Activated CD4-positive, CD25-positive, alpha-beta regulatory T cell treated with anti-CD3 and anti-CD28 coated beads, Interleukin-2, amount 50 U/mL, for 16 hours (primary cell): ENCODE results near the gene KLHL21.
A peak's percentile ranks its signal among the peaks of the same experiment; 100 is the strongest.
"Not testable (repeated sequence)": the region's sequence is repeated elsewhere in the genome, so short reads cannot be mapped to it uniquely, and the experiment has no call there.

Experiments
- DNase-seq: peaks from one replicate; pipeline ENCODE4 v3.0.0-alpha.2; 2020; ENCODE audit warnings: low read depth, low spot score

The KLHL21 gene, protein sequence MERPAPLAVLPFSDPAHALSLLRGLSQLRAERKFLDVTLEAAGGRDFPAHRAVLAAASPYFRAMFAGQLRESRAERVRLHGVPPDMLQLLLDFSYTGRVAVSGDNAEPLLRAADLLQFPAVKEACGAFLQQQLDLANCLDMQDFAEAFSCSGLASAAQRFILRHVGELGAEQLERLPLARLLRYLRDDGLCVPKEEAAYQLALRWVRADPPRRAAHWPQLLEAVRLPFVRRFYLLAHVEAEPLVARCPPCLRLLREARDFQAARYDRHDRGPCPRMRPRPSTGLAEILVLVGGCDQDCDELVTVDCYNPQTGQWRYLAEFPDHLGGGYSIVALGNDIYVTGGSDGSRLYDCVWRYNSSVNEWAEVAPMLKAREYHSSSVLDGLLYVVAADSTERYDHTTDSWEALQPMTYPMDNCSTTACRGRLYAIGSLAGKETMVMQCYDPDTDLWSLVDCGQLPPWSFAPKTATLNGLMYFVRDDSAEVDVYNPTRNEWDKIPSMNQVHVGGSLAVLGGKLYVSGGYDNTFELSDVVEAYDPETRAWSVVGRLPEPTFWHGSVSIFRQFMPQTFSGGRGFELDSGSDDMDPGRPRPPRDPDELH

GRCh38 chr1:6602669-6603237 is at the start of gene KLHL21:
Gene KLHL21, minus strand, starts transcription at chr1:6602869. Its CDS starts 52 bp downstream, at chr1:6602817.
- DNase-seq, result peak; percentile 72

DNA sequence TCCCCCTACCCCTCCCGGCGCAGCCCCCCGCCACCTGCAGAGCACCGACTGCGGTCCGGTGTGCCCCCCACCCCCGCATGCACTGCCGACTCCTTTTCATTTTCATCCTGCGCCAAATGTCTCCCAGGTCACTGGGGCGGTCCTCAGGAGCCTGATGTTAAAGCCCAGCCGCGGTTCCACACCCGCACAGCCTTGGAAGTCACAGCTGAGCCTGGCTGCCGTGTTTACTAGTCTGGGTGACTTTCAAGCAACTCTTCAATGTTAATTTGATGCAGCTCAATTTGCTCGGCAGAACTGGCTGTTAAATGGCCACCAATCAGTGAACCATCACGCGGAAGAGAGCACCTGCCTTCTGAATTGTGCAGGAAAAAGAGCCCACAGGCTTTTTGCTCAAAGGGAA is 49.2 kb upstream of the KLHL21 start:
- DNase-seq, result no peak

- no peak for DNase-seq
These were observed 45.9 kb upstream of the KLHL21 start for GRCh38 chr1:6648556-6648955.

DNA sequence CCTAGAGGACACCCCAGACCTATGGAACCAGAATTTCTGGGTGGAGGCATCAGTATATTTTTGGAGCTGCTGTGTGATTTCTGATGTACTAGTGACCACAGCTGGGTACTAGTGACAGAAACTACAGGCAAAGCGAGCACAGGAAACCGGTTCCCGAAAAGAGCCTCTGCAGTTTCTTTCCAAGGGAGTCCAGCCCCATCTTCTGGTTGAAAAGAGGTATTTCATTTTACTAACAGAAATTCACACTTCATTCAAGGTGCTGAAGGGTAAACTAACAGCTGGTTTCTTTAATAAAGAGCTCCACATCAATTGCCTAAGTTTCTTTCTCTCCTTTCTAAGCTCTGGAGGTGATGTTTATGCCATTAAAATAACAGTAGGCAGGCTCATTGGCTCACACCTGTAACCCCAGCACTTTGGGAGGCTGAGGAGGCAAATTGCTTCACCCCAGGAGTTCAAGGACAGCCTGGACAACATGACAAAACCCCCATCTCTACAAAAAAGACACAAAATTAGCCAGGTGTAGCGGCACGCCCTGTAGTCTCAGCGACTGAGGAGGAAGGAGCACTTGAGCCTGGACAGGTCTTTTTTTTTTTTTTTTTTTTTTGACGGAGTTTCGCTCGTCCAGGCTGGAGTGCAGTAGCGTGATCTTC is 44.0 kb upstream of the KLHL21 start:
- no peak for DNase-seq

- no peak for DNase-seq
These were observed 42.3 kb upstream of the KLHL21 start for GRCh38 chr1:6645018-6645417.

DNA sequence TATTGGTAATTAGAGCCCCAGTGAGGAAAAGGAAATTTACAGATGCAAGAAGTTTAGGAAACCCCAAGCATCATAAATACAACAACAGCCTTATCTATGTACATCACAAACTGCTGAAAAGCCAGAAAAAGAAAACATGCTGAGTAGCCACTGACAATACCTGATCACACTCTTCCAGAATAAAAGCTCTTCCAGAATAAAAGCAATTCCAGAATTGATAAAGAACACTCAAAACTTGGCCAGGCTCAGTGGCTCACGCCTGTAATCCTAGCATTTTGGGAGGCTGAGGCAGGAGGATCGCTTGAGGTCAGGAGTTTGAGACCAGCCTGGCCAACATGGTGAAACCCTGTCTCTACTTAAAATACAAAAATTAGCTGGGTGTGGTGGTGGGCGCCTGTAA is 38.2 kb upstream of the KLHL21 start:
- DNase-seq, result not testable (repeated sequence)

- DNase-seq, result no peak
These were observed 35.6 kb upstream of the KLHL21 start for GRCh38 chr1:6638226-6638625.

DNA sequence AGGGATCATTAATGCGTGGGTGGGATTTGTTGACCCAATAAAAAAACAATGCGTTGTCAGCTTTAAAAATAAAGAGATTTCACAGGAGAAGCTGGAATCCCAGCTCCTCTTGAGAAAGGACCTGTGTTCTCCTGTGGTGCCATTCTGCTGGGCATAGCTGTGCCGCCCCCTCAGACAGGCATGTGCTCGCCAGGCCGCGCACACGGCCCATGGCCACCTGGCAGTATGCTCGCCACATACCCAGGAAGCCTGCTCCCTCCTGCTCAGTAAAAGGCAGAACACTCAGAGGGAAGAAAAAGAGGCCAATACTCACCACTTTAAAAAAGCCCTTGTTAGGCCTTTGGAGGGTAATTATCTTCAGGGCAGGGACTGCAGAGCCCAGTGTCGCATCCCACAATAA is 35.1 kb upstream of the KLHL21 start:
- DNase-seq, result no peak

DNA sequence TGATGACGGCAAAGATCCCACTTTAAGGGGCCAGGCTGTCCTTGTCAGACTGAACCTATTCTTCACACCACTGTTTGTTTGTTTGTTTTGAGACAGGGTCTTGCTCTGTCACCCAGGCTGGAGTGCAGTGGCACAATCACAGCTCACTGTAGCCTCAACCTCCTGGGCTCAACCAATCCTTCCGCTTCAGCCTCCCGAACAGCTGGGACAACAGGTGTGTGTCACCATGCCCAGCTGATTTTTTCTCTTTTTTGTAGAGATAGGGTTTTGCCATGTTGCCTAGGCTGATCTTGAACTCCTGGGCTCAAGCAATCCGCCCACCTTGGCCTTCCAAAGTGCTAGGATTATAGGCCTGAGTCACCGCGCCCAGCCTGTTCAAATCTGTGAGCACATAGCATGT is 34.1 kb upstream of the KLHL21 start:
- not testable (repeated sequence) for DNase-seq

- no peak for DNase-seq
These were observed 33.5 kb upstream of the KLHL21 start for GRCh38 chr1:6635910-6636760.

DNA sequence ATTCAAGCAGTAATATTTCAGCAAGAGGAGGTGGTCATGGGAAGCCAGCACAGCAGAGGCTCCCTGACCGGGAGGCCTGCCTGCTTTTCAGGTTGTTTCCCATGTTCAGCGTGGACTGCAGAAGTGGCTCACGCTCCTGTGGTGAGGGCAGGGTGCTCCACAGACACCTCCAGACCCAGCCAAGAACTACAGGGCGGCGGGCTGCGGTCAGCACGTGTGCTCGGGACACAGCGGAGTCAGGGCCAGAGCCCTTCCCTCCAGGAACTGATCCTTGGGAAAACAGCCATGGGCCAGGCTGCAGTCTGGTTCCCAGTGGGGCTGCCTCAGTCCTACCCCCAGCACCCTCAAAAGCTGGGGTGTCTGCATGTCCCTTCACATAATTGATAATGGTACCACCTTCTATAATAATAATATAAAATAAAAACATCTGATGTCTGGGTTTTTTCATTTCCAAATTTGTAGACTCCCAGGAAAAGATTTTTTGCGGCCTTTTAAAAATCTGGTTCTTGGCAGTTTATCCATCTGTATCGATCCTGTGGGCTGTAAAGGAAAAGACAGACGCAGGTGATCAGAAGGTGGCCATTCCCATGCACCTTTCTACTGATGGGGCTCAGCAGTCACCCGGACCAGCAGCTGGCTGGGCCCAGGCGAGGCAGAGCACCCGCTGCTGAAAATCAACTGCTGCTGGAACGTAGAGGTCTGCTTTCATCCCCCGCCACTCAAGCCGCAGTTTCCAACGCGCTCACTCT is 32.7 kb upstream of the KLHL21 start:
- no peak for DNase-seq

DNA sequence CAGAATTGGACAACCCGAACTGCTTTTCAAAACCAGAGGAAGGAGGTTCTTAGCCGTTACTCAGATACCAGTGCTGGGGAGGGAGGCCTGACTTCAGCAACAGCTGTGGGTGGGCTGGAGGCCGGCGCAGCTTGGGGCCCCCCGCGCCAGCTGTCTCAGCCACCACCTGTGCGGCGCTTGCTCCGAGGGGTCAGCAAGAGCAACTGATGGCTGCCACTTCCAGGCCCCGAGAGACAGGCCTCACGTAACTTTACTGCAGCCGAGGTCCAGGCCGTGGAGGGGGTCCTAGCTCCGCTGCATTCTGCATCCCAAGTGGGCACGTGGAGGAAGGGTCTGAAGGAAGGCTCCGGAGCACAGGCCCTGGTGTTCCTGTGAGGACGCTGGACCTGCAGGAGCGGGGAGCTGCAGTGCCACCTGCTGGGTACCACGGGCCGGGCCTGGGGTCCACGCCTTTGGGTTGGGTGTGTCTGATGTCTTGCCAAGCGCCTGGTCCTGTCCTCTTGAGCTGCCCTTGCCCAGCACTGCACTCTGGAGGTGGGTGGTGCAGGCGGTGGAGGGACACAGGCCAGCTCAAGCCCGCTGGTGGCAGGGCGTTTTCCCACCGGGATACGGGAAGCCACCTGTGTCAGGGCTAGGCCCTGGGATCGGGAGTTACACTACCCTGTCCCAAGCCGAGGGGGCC is 31.8 kb upstream of the KLHL21 start:
- DNase-seq, result no peak

- no peak for DNase-seq
These were observed 30.2 kb upstream of the KLHL21 start for GRCh38 chr1:6632588-6633514.

GRCh38 chr1:6631058-6631457 is 28.4 kb upstream of the KLHL21 start:
- no peak for DNase-seq

- DNase-seq, result no peak
These were observed 27.4 kb upstream of the KLHL21 start for GRCh38 chr1:6630027-6630426.

DNA sequence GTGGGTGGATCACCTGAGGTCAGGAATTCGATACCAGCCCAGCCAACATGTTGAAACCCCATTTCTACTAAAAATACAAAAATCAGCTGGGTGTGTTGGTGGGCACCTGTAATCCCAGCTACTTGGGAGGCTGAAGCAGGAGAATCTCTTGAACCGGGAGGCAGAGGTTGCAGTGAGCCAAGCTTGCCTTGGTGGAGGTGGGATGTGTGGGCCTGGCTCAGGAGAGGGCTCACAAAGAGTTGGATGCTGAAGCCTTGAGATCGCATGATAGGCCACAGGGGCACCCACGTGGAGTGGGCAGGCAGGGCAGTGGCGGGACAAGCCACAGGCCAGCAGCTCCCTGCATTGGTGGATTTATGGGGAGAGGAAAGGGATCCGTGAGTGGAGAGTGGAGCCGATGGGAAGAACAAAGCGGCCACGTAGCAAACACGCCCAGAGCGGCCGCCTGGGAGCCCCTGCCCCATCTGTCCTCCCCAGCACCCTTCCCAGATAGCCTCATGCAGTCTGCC is 26.4 kb upstream of the KLHL21 start:
- no peak for DNase-seq

DNA sequence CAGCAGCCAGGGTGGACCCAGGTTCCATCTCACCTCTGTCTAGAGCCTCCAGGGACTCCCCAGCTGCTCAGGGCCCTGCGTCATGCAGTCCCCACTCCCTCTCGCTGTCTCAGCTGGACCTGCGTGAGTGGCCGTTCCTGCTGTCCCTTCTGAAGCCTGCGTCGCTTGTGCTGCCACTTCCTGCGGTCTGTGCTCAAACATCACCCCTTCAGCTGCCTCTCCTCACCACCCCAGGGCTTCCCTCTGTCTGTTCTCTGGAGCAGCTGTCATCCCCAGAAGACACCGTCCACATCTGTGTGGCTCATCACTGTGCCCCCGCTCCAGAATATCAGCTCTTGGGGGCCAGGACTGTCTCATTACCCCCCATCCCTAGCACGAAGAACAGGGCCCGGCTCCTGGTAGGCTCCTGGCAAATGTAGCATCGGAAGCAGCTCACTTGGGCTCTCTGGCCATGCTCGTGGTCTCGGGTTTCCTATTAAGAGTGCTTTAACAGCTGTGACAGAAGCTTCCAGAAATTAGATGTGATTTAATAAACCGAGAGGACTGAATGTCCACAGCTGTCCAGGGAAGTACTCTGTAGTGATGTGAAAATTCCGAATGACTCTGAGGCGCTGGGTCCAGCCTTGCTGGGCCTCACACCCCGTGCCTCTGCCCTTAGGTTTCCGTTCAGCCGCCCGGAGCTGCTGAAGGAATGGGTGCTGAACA is 25.3 kb upstream of the KLHL21 start:
- DNase-seq, result no peak

DNA sequence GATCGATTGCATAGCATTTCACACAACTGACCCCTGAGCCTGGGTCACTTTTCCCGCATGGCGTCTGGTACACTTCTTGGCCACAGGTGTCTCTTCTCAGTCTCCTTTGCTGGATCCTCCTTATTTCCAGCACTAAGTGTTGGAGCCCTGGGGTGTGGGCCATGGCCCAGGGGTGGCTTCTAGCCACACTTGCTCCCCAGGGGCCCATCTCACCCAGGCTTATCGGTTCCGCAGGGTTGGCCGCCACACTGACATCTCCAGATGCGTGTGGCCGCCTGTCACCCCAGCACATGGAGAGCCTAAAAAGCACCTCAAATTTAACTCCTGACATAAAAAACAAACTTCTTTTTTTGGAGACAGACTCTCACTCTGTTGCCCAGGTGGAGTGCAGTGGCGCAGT is 24.4 kb upstream of the KLHL21 start:
- DNase-seq, result no peak
